DND-41 (cell line): Measurements from ENCODE around the gene PHACTR1.

Experiments used
- ATAC-seq: fragments of 200-7000 bp; cut with Tn5 transposase; 3 replicates; pipeline ENCODE4 v1.9.1; 2021; ENCODE audit warnings: low read depth; ENCODE audit not compliant: insufficient read depth
- DNase-seq: peaks from one replicate; pipeline ENCODE4 v3.0.0-alpha.2; 2020
- H2AFZ ChIP-seq: 2 replicates; pipeline ENCODE4 v1.6.0; 2012; ENCODE audit warnings: low read depth, low read length
- H3K27ac ChIP-seq: 2 replicates; pipeline ENCODE4 v1.5.1; 2012; ENCODE audit warnings: low read length, inconsistent platforms
- H3K27me3 ChIP-seq: fragments of 200-600 bp; sonication (generic); 2 replicates; pipeline ENCODE4 v1.6.0; 2012; ENCODE audit warnings: low read length, mild to moderate bottlenecking, inconsistent platforms; ENCODE audit not compliant: insufficient read depth, poor library complexity
- H3K36me3 ChIP-seq: 2 replicates; pipeline ENCODE4 v1.5.1; 2012; ENCODE audit warnings: low read length, inconsistent platforms; ENCODE audit not compliant: insufficient read depth
- H3K4me1 ChIP-seq: 2 replicates; pipeline ENCODE4 v1.5.1; 2012; ENCODE audit warnings: mild to moderate bottlenecking, low read length; ENCODE audit not compliant: insufficient read depth
- H3K4me2 ChIP-seq: 2 replicates; pipeline ENCODE4 v1.6.0; 2012; ENCODE audit warnings: mild to moderate bottlenecking, moderate library complexity, low read length, inconsistent platforms; ENCODE audit not compliant: insufficient read depth
- H3K4me3 ChIP-seq, 2 experiments: fragments of 200-600 bp in 1 of 2; shearing (Covaris generic) in 1 of 2; 2 replicates each; pipeline ENCODE4 v1.5.1; 2012 to 2016; ENCODE audit warnings: inconsistent platforms in 2 of 2, low read length in 2 of 2, mild to moderate bottlenecking in 2 of 2, low read depth in 1 of 2, moderate library complexity in 1 of 2
- H3K79me2 ChIP-seq: 2 replicates; pipeline ENCODE4 v1.6.0; 2012; ENCODE audit warnings: low read length, inconsistent platforms; ENCODE audit not compliant: insufficient read depth
- H3K9ac ChIP-seq: 2 replicates; pipeline ENCODE4 v1.6.0; 2012; ENCODE audit warnings: low read depth, mild to moderate bottlenecking, inconsistent platforms, low read length, moderate library complexity
- H3K9me3 ChIP-seq: 2 replicates; pipeline ENCODE4 v1.5.1; 2012; ENCODE audit warnings: low read length, moderate library complexity, mild to moderate bottlenecking, inconsistent platforms; ENCODE audit not compliant: insufficient read depth, severe bottlenecking
- H4K20me1 ChIP-seq: 2 replicates; pipeline ENCODE4 v1.6.0; 2012; ENCODE audit warnings: low read length; ENCODE audit not compliant: insufficient read depth
- EZH2 ChIP-seq: IDR thresholded peaks from 3 replicates; pipeline ENCODE4 v1.6.1; 2012; ENCODE audit warnings: borderline replicate concordance, low read depth, mild to moderate bottlenecking, moderate library complexity, low read length, inconsistent platforms; ENCODE audit not compliant: severe bottlenecking
- TF ChIP-seq, protein P1 (sequence below): IDR thresholded peaks from 2 replicates; pipeline ENCODE4 v1.5.1; 2012; ENCODE audit warnings: borderline replicate concordance, low read length, moderate library complexity, mild to moderate bottlenecking; ENCODE audit not compliant: poor library complexity, severe bottlenecking; ENCODE audit errors: extremely low read depth

Gene PHACTR1

DNA sequence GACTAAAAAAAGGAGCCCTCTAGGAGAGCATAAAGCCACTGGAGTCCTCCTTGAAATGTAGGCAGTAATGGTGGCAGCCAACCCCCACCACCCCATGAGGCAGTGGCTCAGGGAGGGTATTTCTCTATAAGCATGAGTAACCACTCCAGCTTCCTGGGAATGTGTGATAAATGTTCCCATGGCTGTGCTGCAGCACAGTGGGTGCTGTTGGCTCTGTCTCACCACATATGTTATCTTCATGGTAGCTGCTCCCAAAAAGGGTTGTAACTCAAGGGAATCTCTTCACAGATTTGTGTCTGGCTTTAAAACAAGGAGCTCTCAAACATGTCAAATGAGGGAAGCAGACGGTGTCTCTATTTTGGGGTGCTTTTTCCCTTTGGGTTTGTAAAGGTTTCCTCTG, 7.5 kb upstream of the PHACTR1 start:
- H3K9ac ChIP-seq = no peak overlapping the region
- no peaks in the 10 kb centered on the region for H3K79me2 ChIP-seq
- no peak overlapping the region for H3K27ac ChIP-seq
- ATAC-seq (no peak), DNase-seq (no peak)
- no peaks in the 10 kb centered on the region for H3K9me3 ChIP-seq
- TF ChIP-seq, protein P1, sequence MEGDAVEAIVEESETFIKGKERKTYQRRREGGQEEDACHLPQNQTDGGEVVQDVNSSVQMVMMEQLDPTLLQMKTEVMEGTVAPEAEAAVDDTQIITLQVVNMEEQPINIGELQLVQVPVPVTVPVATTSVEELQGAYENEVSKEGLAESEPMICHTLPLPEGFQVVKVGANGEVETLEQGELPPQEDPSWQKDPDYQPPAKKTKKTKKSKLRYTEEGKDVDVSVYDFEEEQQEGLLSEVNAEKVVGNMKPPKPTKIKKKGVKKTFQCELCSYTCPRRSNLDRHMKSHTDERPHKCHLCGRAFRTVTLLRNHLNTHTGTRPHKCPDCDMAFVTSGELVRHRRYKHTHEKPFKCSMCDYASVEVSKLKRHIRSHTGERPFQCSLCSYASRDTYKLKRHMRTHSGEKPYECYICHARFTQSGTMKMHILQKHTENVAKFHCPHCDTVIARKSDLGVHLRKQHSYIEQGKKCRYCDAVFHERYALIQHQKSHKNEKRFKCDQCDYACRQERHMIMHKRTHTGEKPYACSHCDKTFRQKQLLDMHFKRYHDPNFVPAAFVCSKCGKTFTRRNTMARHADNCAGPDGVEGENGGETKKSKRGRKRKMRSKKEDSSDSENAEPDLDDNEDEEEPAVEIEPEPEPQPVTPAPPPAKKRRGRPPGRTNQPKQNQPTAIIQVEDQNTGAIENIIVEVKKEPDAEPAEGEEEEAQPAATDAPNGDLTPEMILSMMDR = no peak
- TF ChIP-seq EZH2 = no peak
- no peak overlapping the region for H3K4me2 ChIP-seq
- H3K4me1 ChIP-seq = no peaks in the 10 kb centered on the region
- no peaks in the 10 kb centered on the region for H3K36me3 ChIP-seq
- H2AFZ ChIP-seq = no peak overlapping the region
- no peaks in the 10 kb centered on the region for H4K20me1 ChIP-seq
- no peaks in the 10 kb centered on the region for H3K27me3 ChIP-seq
- H3K4me3 ChIP-seq = no peak overlapping the region

DNA sequence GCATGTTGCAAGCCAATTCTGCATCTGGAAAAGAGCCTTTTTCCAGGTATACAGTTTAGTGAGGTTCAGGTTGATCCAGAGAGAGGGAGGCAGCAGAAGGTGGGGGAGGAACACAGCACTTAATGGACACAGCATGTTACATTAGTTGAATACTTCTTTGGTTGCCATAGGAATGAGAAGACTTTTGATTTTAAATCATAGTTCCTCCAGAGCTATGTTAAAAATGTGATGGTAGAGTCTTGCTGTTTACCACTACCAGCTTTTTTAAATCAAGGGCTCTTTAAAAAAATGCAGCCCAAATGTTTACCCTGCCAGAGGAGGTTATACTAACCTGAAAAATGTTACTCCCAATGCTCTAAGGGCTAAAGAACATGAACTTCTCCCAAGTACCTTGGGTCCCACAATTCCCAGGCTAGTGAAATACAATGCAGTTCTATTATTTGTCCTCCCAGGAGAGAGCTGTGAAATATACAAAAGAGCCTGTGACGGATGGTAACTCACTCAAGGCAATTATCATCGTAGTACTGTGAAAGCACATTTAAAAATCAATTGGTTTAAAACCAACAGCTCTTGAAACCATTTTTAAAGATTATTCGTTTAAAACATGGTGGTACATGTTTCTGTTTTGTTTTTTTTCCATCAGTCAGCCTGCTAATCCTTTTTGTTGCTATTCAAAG, 6.9 kb upstream of the PHACTR1 start:
- Histone ChIP-seq H4K20me1 (no peaks in the 10 kb centered on the region), H2AFZ (no peak overlapping the region), H3K27me3 (no peaks in the 10 kb centered on the region), H3K79me2 (no peaks in the 10 kb centered on the region), H3K27ac (no peak overlapping the region), H3K4me3 (no peak overlapping the region), H3K9ac (no peak overlapping the region), H3K36me3 (no peaks in the 10 kb centered on the region), H3K9me3 (no peaks in the 10 kb centered on the region), H3K4me1 (no peaks in the 10 kb centered on the region), H3K4me2 (no peak overlapping the region)
- ATAC-seq = no peak
- TF ChIP-seq EZH2 = no peak
- TF ChIP-seq, protein P1 = no peak
- no peak for DNase-seq

DNA sequence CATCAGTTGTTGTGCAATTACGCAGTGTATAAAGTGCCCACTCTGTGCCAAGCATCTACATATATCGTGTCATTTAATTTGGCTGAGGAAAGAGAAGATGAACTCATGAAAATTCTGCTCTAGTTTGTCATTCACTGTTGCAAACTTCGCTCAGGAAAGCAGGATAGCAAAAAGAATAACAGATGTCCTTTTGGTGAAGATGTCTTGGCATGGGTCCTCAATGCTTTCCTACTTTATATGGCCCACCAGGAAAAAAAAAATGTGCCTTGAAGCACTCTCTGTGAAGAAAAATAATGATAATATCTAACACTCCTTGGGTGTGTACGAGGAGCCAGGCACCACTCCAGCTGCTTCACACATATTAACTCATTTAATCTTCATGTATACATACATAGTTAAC, 5.6 kb upstream of the PHACTR1 start:
- Histone ChIP-seq H3K9me3 (no peaks in the 10 kb centered on the region), H3K4me1 (no peaks in the 10 kb centered on the region), H3K27ac (no peak overlapping the region), H3K4me2 (no peak overlapping the region), H4K20me1 (no peaks in the 10 kb centered on the region), H3K79me2 (no peaks in the 10 kb centered on the region), H3K9ac (no peak overlapping the region), H3K4me3 (no peak overlapping the region), H3K27me3 (no peaks in the 10 kb centered on the region), H3K36me3 (no peaks in the 10 kb centered on the region), H2AFZ (no peak overlapping the region)
- ATAC-seq (no peak), DNase-seq (no peak)
- no peak for TF ChIP-seq EZH2
- TF ChIP-seq, protein P1 = no peak
